Keratinocyte (primary cell): ENCODE measurements around the gene ANKRD10. TPM values are rescaled to one million over a fixed set of nuclear protein-coding genes. Genes with fewer than 3 reads are reported as not detected.

ENCODE experiments used
- DNase-seq: peaks from one replicate; pipeline ENCODE4 v3.0.0-alpha.2; 2011; ENCODE audit warnings: low read depth, missing footprints, low spot score
- FAIRE-seq: peaks from 2 replicates; lab custom pipeline; 2011; peaks lifted over from hg19 to GRCh38; lab: Jason Lieb, UNC
- H2AFZ ChIP-seq: 2 replicates; pipeline ENCODE4 v1.6.0; 2012; ENCODE audit warnings: low read length, control low read depth, inconsistent platforms; ENCODE audit not compliant: control insufficient read depth
- H3K27ac ChIP-seq: 2 replicates; pipeline ENCODE4 v1.5.1; 2011; ENCODE audit warnings: low read length; ENCODE audit not compliant: control insufficient read depth, insufficient read depth
- H3K27me3 ChIP-seq: 3 replicates; pipeline ENCODE4 v1.6.0; 2011; ENCODE audit warnings: low read length; ENCODE audit not compliant: control insufficient read depth, insufficient read depth; ENCODE audit errors: extremely low read depth
- H3K36me3 ChIP-seq, 2 experiments: 2 replicates in 1 of 2; 3 replicates in 1 of 2; pipeline ENCODE4 v1.5.1; 2011; ENCODE audit warnings: low read length in 2 of 2, mild to moderate bottlenecking in 1 of 2; ENCODE audit not compliant: control insufficient read depth in 2 of 2, insufficient read depth in 2 of 2; ENCODE audit errors: extremely low read depth in 1 of 2
- H3K4me1 ChIP-seq: 3 replicates; pipeline ENCODE4 v1.5.1; 2011; ENCODE audit warnings: low read length; ENCODE audit not compliant: control insufficient read depth, insufficient read depth; ENCODE audit errors: extremely low read depth
- H3K4me2 ChIP-seq: 3 replicates; pipeline ENCODE4 v1.6.0; 2011; ENCODE audit warnings: low read depth, low read length; ENCODE audit not compliant: control insufficient read depth, insufficient read depth; ENCODE audit errors: extremely low read depth
- H3K4me3 ChIP-seq, 3 experiments: fragments of 200-600 bp in 1 of 3; sonication (generic) in 1 of 3; 2 replicates in 2 of 3; 3 replicates in 1 of 3; pipeline ENCODE4 v1.5.1; 2011 to 2016; ENCODE audit warnings: low read length in 3 of 3, mild to moderate bottlenecking in 3 of 3, control low read depth in 2 of 3, inconsistent platforms in 1 of 3, low read depth in 1 of 3, mixed read lengths in 1 of 3, mixed run types in 1 of 3, moderate library complexity in 1 of 3; ENCODE audit not compliant: control insufficient read depth in 2 of 3, insufficient read depth in 2 of 3; ENCODE audit errors: extremely low read depth in 1 of 3
- H3K79me2 ChIP-seq: 2 replicates; pipeline ENCODE4 v1.6.0; 2012; ENCODE audit warnings: low read length; ENCODE audit not compliant: control insufficient read depth, insufficient read depth
- H3K9ac ChIP-seq: 3 replicates; pipeline ENCODE4 v1.6.0; 2011; ENCODE audit warnings: low read length; ENCODE audit not compliant: control insufficient read depth, insufficient read depth; ENCODE audit errors: extremely low read depth
- H3K9me1 ChIP-seq: 3 replicates; pipeline ENCODE4 v1.6.0; 2011; ENCODE audit warnings: low read length; ENCODE audit not compliant: control insufficient read depth, insufficient read depth; ENCODE audit errors: extremely low read depth
- H3K9me3 ChIP-seq: 2 replicates; pipeline ENCODE4 v1.5.1; 2012; ENCODE audit warnings: low read depth, low read length; ENCODE audit not compliant: control insufficient read depth
- H4K20me1 ChIP-seq: 3 replicates; pipeline ENCODE4 v1.6.0; 2011; ENCODE audit warnings: low read length; ENCODE audit not compliant: control insufficient read depth, insufficient read depth; ENCODE audit errors: extremely low read depth
- CTCF ChIP-seq, 3 experiments: IDR thresholded peaks in 1 of 3; conservative IDR thresholded peaks in 1 of 3; optimal IDR thresholded peaks in 1 of 3; 2 replicates in 2 of 3; 3 replicates in 1 of 3; pipeline versions ENCODE3 to v1.5.1; 2011; ENCODE audit warnings: low read length in 3 of 3, mild to moderate bottlenecking in 3 of 3, moderate library complexity in 2 of 3, control low read depth in 1 of 3, inconsistent platforms in 1 of 3; ENCODE audit not compliant: insufficient read depth in 2 of 3; ENCODE audit errors: extremely low read depth in 1 of 3
- EZH2 ChIP-seq: IDR thresholded peaks from one replicate; pipeline ENCODE4 v1.6.1; 2012; ENCODE audit warnings: inconsistent platforms, mild to moderate bottlenecking, low read length, moderate library complexity
- dilution Hi-C: fragments of 300-500 bp; cut with MboI; formaldehyde crosslinking; loops from one replicate; pipeline ENCODE4 v1.7.0; 2020; ENCODE audit warnings: low sequenced_read_pairs; ENCODE audit not compliant: extremely low pct_ligation_motif_present
- polyA plus RNA-seq, 5 experiments: library from polyadenylated mRNA; depleted of rRNA in 3 of 5; stranded (reverse) in 3 of 5; stranded (forward) in 1 of 5; unstranded in 1 of 5; fragments of >200 nt; gene quantifications; 1 replicate in 1 of 5; 2 replicates in 3 of 5; 3 replicates in 1 of 5; pipeline versions ENCODE4 v1.2.1 to v1.2.3, GENCODE V29; 2011 to 2012; ENCODE audit warnings: missing spikeins in 2 of 5, low read depth in 1 of 5, low replicate concordance in 1 of 5

The ANKRD10 gene
- polyA plus RNA-seq, 1 donor (not counting 4 experiments of a cell fraction or from before 2014, with no cell fraction given) = 58.1 TPM

- H3K27me3 ChIP-seq = no peaks in the 10 kb centered on the region
- DNase-seq (no peak), FAIRE-seq (no peak)
- no peak overlapping the region for H2AFZ ChIP-seq
- no peak overlapping the region for H3K4me2 ChIP-seq
- H3K9ac ChIP-seq = no peak overlapping the region
- H3K9me1 ChIP-seq = no peaks in the 10 kb centered on the region
- no peaks in the 10 kb centered on the region for H3K4me1 ChIP-seq
- dilution Hi-C loops = no loop called here
- no peaks in the 10 kb centered on the region for H3K79me2 ChIP-seq
- H3K4me3 ChIP-seq = no peak overlapping the region
- H3K36me3 ChIP-seq = peaks cover 4 to 6% of the 10 kb centered on the region in 2 experiments
- no peaks in the 10 kb centered on the region for H4K20me1 ChIP-seq
- H3K27ac ChIP-seq = no peak overlapping the region
- TF ChIP-seq CTCF (optimal IDR thresholded peaks at IDR 0.05 in 1 of 3, IDR thresholded peaks at IDR 0.05 in 1 of 3, conservative IDR thresholded peaks at IDR 0.05 in 1 of 3; ENCODE audit: extremely low read depth in 1 of 3, insufficient read depth in 2 of 3, low read length in 3 of 3) = no peak
- TF ChIP-seq EZH2 = no peak
- H3K9me3 ChIP-seq = no peaks in the 10 kb centered on the region
Measured at GRCh38 chr13:110884517-110884916, 30.4 kb downstream of the ANKRD10 start.

- no peak overlapping the region for H3K4me3 ChIP-seq
- H3K79me2 ChIP-seq = no peaks in the 10 kb centered on the region
- no peaks in the 10 kb centered on the region for H4K20me1 ChIP-seq
- TF ChIP-seq CTCF (optimal IDR thresholded peaks at IDR 0.05 in 1 of 3, IDR thresholded peaks at IDR 0.05 in 1 of 3, conservative IDR thresholded peaks at IDR 0.05 in 1 of 3; ENCODE audit: extremely low read depth in 1 of 3, insufficient read depth in 2 of 3, low read length in 3 of 3) = no peak
- no peaks in the 10 kb centered on the region for H3K27me3 ChIP-seq
- no peaks in the 10 kb centered on the region for H3K4me1 ChIP-seq
- H3K27ac ChIP-seq = no peak overlapping the region
- H2AFZ ChIP-seq = no peak overlapping the region
- dilution Hi-C loops = no loop called here
- H3K9me3 ChIP-seq = no peaks in the 10 kb centered on the region
- H3K9me1 ChIP-seq = no peaks in the 10 kb centered on the region
- DNase-seq = no peak
- peaks cover 4 to 7% of the 10 kb centered on the region in 2 experiments for H3K36me3 ChIP-seq
- no peak for FAIRE-seq
- no peak overlapping the region for H3K9ac ChIP-seq
- no peak overlapping the region for H3K4me2 ChIP-seq
Measured at GRCh38 chr13:110883542-110883941, 31.3 kb downstream of the ANKRD10 start.
